Natural killer cell (primary cell): ENCODE data around the gene FARS2. TPM values are rescaled to one million over a fixed set of nuclear protein-coding genes. Genes with fewer than 3 reads are reported as not detected.

ENCODE experiments used
- ATAC-seq, 3 donors: fragments of 150-1000 bp in 2 of 3; fragments of 200-7000 bp in 1 of 3; cut with Tn5 transposase; 1 replicate in 1 of 3; 2 replicates in 2 of 3; pipeline ENCODE4 v1.10.0; 2021; ENCODE audit warnings: mild to moderate bottlenecking in 2 of 3, moderate library complexity in 2 of 3
- DNase-seq, 2 donors: peaks; one replicate each; pipeline versions ENCODE4 v3.0.0 to v3.0.0-alpha.2; 2013 to 2021; ENCODE audit warnings: mixed read lengths in 1 of 2
- H3K27ac ChIP-seq: one replicate; pipeline ENCODE4 v1.5.1; 2013; ENCODE audit warnings: mild to moderate bottlenecking, low read length
- H3K27me3 ChIP-seq: one replicate; pipeline ENCODE4 v1.6.1; 2013; ENCODE audit warnings: low read length; ENCODE audit not compliant: control insufficient read depth, insufficient read depth
- H3K36me3 ChIP-seq: one replicate; pipeline ENCODE4 v1.6.1; 2013; ENCODE audit warnings: low read length; ENCODE audit not compliant: control insufficient read depth, insufficient read depth
- H3K4me1 ChIP-seq: one replicate; pipeline ENCODE4 v1.6.1; 2013; ENCODE audit warnings: low read length; ENCODE audit not compliant: control insufficient read depth, insufficient read depth
- H3K4me3 ChIP-seq: one replicate; pipeline ENCODE4 v1.5.1; 2013; ENCODE audit warnings: low read length
- H3K9me3 ChIP-seq: one replicate; pipeline ENCODE4 v1.6.1; 2013; ENCODE audit warnings: low read length; ENCODE audit not compliant: control insufficient read depth, insufficient read depth
- H3K27ac Mint-ChIP-seq, 2 donors: one replicate each; pipeline ENCODE4 v1.8.0; 2022; ENCODE audit warnings: mild to moderate bottlenecking in 2 of 2, mixed read lengths in 2 of 2, moderate library complexity in 1 of 2
- H3K27me3 Mint-ChIP-seq, 2 donors: one replicate each; pipeline ENCODE4 v1.8.0; 2022; ENCODE audit warnings: low read depth in 2 of 2, mixed read lengths in 2 of 2
- H3K36me3 Mint-ChIP-seq: one replicate; pipeline ENCODE4 v1.8.0; 2022; ENCODE audit warnings: mixed read lengths
- H3K4me1 Mint-ChIP-seq, 2 donors: one replicate each; pipeline ENCODE4 v1.8.0; 2022; ENCODE audit warnings: mixed read lengths in 2 of 2
- H3K4me3 Mint-ChIP-seq: one replicate; pipeline ENCODE4 v1.8.0; 2022; ENCODE audit warnings: mild to moderate bottlenecking, moderate library complexity, mixed read lengths
- H3K9me3 Mint-ChIP-seq, 2 donors: one replicate each; pipeline ENCODE4 v1.8.0; 2022; ENCODE audit warnings: mixed read lengths in 2 of 2
- WGBS: methylation state at CpG from one replicate; pipeline ENCODE4 v1.1.7; 2013; ENCODE audit warnings: missing lambda C conversion rate; ENCODE audit not compliant: insufficient coverage; 5-methylcytosine and 5-hydroxymethylcytosine counted together
- intact Hi-C: fragments of 100-400 bp; cut with micrococcal nuclease; formaldehyde crosslinking; loops from one replicate; pipeline ENCODE4 v1.14.2; 2022
- total RNA-seq, 4 donors: library from RNA; stranded (reverse); fragments of 120-200 nt in 1 of 4; gene quantifications; one replicate each; pipeline versions ENCODE4 v1.2.3 to v1.2.4, GENCODE V29; 2013 to 2022
- TF ChIP-seq, protein P1 (sequence below): fragments of 200-600 bp; IDR thresholded peaks from one replicate; pipeline ENCODE4 v1.8.0; 2022; ENCODE audit warnings: antibody characterized with exemption

FARS2 gene
- total RNA-seq, 3 donors from 2014 or later (not counting 1 experiment from before 2014, with no cell fraction given) = 15.3 to 24.8 (median 22.7) TPM

DNA sequence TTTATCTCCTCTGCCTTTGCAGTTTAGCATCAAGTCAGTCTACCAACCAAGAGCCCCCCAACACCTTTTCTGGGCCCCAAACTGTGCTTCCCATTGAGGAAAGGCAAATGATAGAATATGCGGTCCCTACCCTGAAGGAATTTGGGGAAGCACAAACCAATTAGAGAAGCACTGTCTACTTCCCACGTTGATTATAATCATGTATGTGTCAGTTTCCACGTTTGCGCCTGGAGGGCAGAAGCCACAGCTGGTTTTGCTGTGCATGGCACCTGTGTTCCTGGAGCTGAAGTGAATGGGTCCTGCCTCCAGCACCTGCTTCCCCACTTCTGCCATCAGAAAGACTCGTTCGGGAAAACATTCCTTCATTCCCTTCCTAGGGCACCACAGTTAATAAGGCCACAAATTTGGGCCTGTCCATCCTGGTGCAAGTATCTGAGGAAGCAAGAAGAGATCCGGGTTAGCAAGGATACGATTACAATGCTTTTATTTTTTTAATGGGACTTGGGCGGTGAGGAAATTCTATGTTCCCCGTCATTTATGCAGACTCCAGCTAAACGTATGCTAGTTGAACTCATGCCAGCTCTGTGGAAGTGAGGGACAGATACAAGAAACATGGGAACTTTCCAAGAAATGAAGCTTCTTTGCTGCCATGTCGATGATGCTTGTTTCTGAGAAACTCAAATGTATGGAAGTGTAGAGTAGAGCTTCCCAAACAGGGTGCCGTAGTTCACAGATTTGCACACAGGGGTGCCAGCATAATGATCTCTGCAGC lies 411.9 kb downstream of the FARS2 start:
- WGBS = 94% methylated on average over 13 of the region's 13 CpGs

GRCh38 chr6:5674141-5674540 lies 412.8 kb downstream of the FARS2 start:
- Histone ChIP-seq H3K27ac (no peak overlapping the region), H3K27me3 (no peaks in the 10 kb centered on the region), H3K4me1 (peaks cover 18% of the 10 kb centered on the region), H3K4me3 (no peak overlapping the region), H3K9me3 (no peaks in the 10 kb centered on the region), H3K36me3 (no peaks in the 10 kb centered on the region)
- Mint-ChIP-seq H3K27me3 (no peaks in the 10 kb centered on the region), H3K36me3 (no peaks in the 10 kb centered on the region), H3K4me1 (peaks cover 28% of the 10 kb centered on the region in 2 donors), H3K27ac (no peak overlapping the region), H3K9me3 (no peaks in the 10 kb centered on the region), H3K4me3 (no peak overlapping the region)
- TF ChIP-seq, protein P1, sequence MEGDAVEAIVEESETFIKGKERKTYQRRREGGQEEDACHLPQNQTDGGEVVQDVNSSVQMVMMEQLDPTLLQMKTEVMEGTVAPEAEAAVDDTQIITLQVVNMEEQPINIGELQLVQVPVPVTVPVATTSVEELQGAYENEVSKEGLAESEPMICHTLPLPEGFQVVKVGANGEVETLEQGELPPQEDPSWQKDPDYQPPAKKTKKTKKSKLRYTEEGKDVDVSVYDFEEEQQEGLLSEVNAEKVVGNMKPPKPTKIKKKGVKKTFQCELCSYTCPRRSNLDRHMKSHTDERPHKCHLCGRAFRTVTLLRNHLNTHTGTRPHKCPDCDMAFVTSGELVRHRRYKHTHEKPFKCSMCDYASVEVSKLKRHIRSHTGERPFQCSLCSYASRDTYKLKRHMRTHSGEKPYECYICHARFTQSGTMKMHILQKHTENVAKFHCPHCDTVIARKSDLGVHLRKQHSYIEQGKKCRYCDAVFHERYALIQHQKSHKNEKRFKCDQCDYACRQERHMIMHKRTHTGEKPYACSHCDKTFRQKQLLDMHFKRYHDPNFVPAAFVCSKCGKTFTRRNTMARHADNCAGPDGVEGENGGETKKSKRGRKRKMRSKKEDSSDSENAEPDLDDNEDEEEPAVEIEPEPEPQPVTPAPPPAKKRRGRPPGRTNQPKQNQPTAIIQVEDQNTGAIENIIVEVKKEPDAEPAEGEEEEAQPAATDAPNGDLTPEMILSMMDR = no peak
- 95% methylated on average over 3 of the region's 3 CpGs for WGBS
- no peak for DNase-seq
- no peak for ATAC-seq
- intact Hi-C loops = no loop called here

More for the DNA sequence above, 411.9 kb downstream of the FARS2 start:
- no peaks in the 10 kb centered on the region for H3K27me3 Mint-ChIP-seq
- TF ChIP-seq, protein P1 = no peak
- H3K9me3 Mint-ChIP-seq = no peaks in the 10 kb centered on the region
- H3K9me3 ChIP-seq = no peaks in the 10 kb centered on the region
- no peak overlapping the region for H3K27ac ChIP-seq
- peak overlapping the region in 1 of 2 donors; percentile 79 for H3K27ac Mint-ChIP-seq
- no peaks in the 10 kb centered on the region for H3K27me3 ChIP-seq
- intact Hi-C loops = no loop called here
- peaks cover 24 to 26% of the 10 kb centered on the region in 2 donors for H3K4me1 Mint-ChIP-seq
- peaks cover 17% of the 10 kb centered on the region for H3K4me1 ChIP-seq
- no peak overlapping the region for H3K4me3 ChIP-seq
- H3K4me3 Mint-ChIP-seq = no peak overlapping the region
- no peaks in the 10 kb centered on the region for H3K36me3 Mint-ChIP-seq
- H3K36me3 ChIP-seq = no peaks in the 10 kb centered on the region
- no peak for DNase-seq
- no peak for ATAC-seq

DNA sequence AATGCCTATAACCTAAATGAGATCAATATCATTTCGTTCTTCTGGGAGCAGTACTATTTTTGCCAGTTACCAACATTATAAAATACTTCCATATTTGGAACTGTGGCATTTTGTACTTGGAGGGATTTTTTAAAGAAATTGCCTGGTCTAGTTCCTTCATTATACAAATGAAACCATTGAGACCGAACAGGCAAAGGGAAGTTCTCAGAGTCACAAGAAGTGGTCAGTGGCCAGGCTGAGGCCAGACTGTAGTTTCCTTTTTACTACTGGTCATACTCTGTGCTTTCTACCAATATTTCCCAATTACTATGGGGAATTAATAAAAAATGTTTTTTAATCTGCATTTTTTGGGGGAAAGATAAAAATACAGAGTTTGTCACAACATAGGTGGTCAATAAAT lies 413.4 kb downstream of the FARS2 start:
- intact Hi-C loops = no loop called here
- H3K4me1 Mint-ChIP-seq = peaks cover 34% of the 10 kb centered on the region in 2 donors
- Histone ChIP-seq H3K4me3 (no peak overlapping the region), H3K36me3 (no peaks in the 10 kb centered on the region), H3K27ac (no peak overlapping the region), H3K4me1 (peaks cover 20% of the 10 kb centered on the region), H3K9me3 (no peaks in the 10 kb centered on the region), H3K27me3 (no peaks in the 10 kb centered on the region)
- H3K36me3 Mint-ChIP-seq = no peaks in the 10 kb centered on the region
- WGBS = 63% methylated on average over 1 of the region's 2 CpGs
- no peaks in the 10 kb centered on the region for H3K27me3 Mint-ChIP-seq
- no peaks in the 10 kb centered on the region for H3K9me3 Mint-ChIP-seq
- no peak overlapping the region for H3K4me3 Mint-ChIP-seq
- DNase-seq (no peak), ATAC-seq (no peak)
- TF ChIP-seq, protein P1 = no peak
- H3K27ac Mint-ChIP-seq = no peak overlapping the region
